Measurements from ENCODE around the gene LYPD1. TPM values are rescaled to one million over a fixed set of nuclear protein-coding genes. Genes with fewer than 3 reads are reported as not detected.

LYPD1 gene
- total and polyA plus RNA-seq, 7 donors = 0.03 to 0.47 (median 0.04) TPM; not detected in 4

- no peaks in the 10 kb centered on the region for H3K4me1 ChIP-seq
- no peak overlapping the region for H3K4me3 ChIP-seq
- TF ChIP-seq CTCF (IDR thresholded peaks at IDR 0.05) = no peak
- no peaks in the 10 kb centered on the region for H3K9me3 ChIP-seq
- no peak overlapping the region for H3K27ac ChIP-seq
- ATAC-seq (no peak), DNase-seq (no peak)
- no peaks in the 10 kb centered on the region for H3K27me3 ChIP-seq (ENCODE audit: insufficient read depth in 3 of 3, low read length in 2 of 3)
- WGBS, 3 donors = 25 to 31% (median 25%) methylated on average over 6 of the region's 6 CpGs
- no peaks in the 10 kb centered on the region for H3K36me3 ChIP-seq (ENCODE audit: insufficient read depth in 1 of 2, low read depth in 1 of 2)
- intact Hi-C loops (cut with DNase I) = no loop called here
Measured at GRCh38 chr2:132632000-132632649, 37.9 kb downstream of the LYPD1 start.

GRCh38 chr2:132627536-132627935 lies 42.5 kb downstream of the LYPD1 start:
- Histone ChIP-seq H3K4me1 (no peaks in the 10 kb centered on the region), H3K9me3 (no peaks in the 10 kb centered on the region), H3K4me3 (no peak overlapping the region), H3K27ac (no peak overlapping the region), H3K27me3 (ENCODE audit: insufficient read depth in 3 of 3, low read length in 2 of 3) (peaks cover 0 to 3% (median 0%) of the 10 kb centered on the region in 3 donors), H3K36me3 (ENCODE audit: insufficient read depth in 1 of 2, low read depth in 1 of 2) (no peaks in the 10 kb centered on the region)
- TF ChIP-seq CTCF (IDR thresholded peaks at IDR 0.05) = no peak
- WGBS, 3 donors = 68 to 78% (median 77%) methylated on average over 3 of the region's 3 CpGs
- intact Hi-C loops (cut with DNase I) = no loop called here
- no peak for DNase-seq
- no peak for ATAC-seq

GRCh38 chr2:132623096-132623839 lies 46.7 kb downstream of the LYPD1 start:
- intact Hi-C loops (cut with DNase I) = no loop called here
- no peak for TF ChIP-seq CTCF (IDR thresholded peaks at IDR 0.05)
- WGBS, 3 donors = 49 to 71% (median 50%) methylated on average over 9 of the region's 9 CpGs

GRCh38 chr2:132621131-132621875 lies 48.7 kb downstream of the LYPD1 start:
- H3K4me3 ChIP-seq = no peak overlapping the region
- no peak overlapping the region for H3K27ac ChIP-seq
- DNase-seq (no peak), ATAC-seq (no peak)
- no peaks in the 10 kb centered on the region for H3K4me1 ChIP-seq
- TF ChIP-seq CTCF (IDR thresholded peaks at IDR 0.05) = no peak
- intact Hi-C loops (cut with DNase I) = no loop called here
- no peaks in the 10 kb centered on the region for H3K36me3 ChIP-seq (ENCODE audit: insufficient read depth in 1 of 2, low read depth in 1 of 2)
- peaks cover 0 to 3% (median 0%) of the 10 kb centered on the region in 3 donors for H3K27me3 ChIP-seq (ENCODE audit: insufficient read depth in 3 of 3, low read length in 2 of 3)
- H3K9me3 ChIP-seq = no peaks in the 10 kb centered on the region
- WGBS, 3 donors = 19 to 28% (median 24%) methylated on average over 8 of the region's 8 CpGs

More at GRCh38 chr2:132623096-132623839, 46.7 kb downstream of the LYPD1 start:
- Histone ChIP-seq H3K27me3 (ENCODE audit: insufficient read depth in 3 of 3, low read length in 2 of 3) (peaks cover 0 to 3% (median 0%) of the 10 kb centered on the region in 3 donors), H3K9me3 (no peaks in the 10 kb centered on the region), H3K4me1 (no peaks in the 10 kb centered on the region), H3K27ac (no peak overlapping the region), H3K4me3 (no peak overlapping the region), H3K36me3 (ENCODE audit: insufficient read depth in 1 of 2, low read depth in 1 of 2) (no peaks in the 10 kb centered on the region)
- DNase-seq = no peak
- ATAC-seq = no peak

Measured in psoas muscle (tissue), 8 donors.